ENCODE results near the gene IFNG-AS1.

The IFNG-AS1 gene

DNA sequence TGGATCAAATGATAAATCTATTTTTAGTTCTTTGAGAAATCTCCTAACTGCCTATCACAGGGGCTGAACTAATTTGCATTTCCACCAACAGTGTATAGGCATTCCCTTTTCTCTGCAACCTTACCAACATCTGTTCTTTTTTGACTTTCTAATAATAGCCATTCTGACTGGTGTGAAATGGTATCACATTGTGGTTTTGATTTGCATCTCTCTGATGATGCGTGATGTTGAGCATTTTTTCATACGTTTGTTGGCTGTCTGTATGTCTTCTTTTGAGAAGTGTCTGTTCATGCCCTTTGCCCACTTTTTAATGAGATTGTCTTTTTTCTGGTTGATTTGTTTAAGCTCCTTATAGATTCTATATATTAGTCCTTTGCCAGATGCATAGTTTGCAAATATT is 67.1 kb downstream of the IFNG-AS1 start:
- H3K27ac ChIP-seq (ENCODE audit: extremely low read depth, low read depth, low read length) = no peak overlapping the region
- ChIA-PET CTCF (interaction anchor here (1.3 kb wide), 1 partner anchor 16 kb away, joined by 4 read pairs; no protein-coding TSS in a partner anchor), POLR2A (no interaction called here)
- H3K9me3 ChIP-seq (ENCODE audit: control insufficient read depth, insufficient read depth, low read depth, low read length) = no peaks in the 10 kb centered on the region
- H3K36me3 ChIP-seq (ENCODE audit: control insufficient read depth in 2 of 2, insufficient read depth in 1 of 2, low read length in 2 of 2) = no peaks in the 10 kb centered on the region
- TF ChIP-seq HOXA7 (CRISPR knock-in tag; IDR thresholded peaks at IDR 0.05; ENCODE audit: borderline replicate concordance) = no peak
- no peak for TF ChIP-seq EGR2 (tag by site-specific recombination; IDR thresholded peaks at IDR 0.05; ENCODE audit: low read depth)
- TF ChIP-seq, protein P1, sequence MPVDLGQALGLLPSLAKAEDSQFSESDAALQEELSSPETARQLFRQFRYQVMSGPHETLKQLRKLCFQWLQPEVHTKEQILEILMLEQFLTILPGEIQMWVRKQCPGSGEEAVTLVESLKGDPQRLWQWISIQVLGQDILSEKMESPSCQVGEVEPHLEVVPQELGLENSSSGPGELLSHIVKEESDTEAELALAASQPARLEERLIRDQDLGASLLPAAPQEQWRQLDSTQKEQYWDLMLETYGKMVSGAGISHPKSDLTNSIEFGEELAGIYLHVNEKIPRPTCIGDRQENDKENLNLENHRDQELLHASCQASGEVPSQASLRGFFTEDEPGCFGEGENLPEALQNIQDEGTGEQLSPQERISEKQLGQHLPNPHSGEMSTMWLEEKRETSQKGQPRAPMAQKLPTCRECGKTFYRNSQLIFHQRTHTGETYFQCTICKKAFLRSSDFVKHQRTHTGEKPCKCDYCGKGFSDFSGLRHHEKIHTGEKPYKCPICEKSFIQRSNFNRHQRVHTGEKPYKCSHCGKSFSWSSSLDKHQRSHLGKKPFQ (tag by site-specific recombination; IDR thresholded peaks at IDR 0.05) = no peak
- TF ChIP-seq ZNF624 (tag by site-specific recombination; IDR thresholded peaks at IDR 0.05) = no peak
- TF ChIP-seq, protein P2, sequence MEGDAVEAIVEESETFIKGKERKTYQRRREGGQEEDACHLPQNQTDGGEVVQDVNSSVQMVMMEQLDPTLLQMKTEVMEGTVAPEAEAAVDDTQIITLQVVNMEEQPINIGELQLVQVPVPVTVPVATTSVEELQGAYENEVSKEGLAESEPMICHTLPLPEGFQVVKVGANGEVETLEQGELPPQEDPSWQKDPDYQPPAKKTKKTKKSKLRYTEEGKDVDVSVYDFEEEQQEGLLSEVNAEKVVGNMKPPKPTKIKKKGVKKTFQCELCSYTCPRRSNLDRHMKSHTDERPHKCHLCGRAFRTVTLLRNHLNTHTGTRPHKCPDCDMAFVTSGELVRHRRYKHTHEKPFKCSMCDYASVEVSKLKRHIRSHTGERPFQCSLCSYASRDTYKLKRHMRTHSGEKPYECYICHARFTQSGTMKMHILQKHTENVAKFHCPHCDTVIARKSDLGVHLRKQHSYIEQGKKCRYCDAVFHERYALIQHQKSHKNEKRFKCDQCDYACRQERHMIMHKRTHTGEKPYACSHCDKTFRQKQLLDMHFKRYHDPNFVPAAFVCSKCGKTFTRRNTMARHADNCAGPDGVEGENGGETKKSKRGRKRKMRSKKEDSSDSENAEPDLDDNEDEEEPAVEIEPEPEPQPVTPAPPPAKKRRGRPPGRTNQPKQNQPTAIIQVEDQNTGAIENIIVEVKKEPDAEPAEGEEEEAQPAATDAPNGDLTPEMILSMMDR (tag by site-specific recombination; IDR thresholded peaks at IDR 0.05) = no peak
- TF ChIP-seq, protein P3, sequence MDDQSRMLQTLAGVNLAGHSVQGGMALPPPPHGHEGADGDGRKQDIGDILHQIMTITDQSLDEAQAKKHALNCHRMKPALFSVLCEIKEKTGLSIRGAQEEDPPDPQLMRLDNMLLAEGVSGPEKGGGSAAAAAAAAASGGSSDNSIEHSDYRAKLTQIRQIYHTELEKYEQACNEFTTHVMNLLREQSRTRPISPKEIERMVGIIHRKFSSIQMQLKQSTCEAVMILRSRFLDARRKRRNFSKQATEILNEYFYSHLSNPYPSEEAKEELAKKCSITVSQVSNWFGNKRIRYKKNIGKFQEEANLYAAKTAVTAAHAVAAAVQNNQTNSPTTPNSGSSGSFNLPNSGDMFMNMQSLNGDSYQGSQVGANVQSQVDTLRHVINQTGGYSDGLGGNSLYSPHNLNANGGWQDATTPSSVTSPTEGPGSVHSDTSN (CRISPR knock-in tag; IDR thresholded peaks at IDR 0.05) = no peak
- TF ChIP-seq ZNF24 (tag by site-specific recombination; IDR thresholded peaks at IDR 0.05) = no peak
- no peak for TF ChIP-seq ZNF202 (tag by site-specific recombination; IDR thresholded peaks at IDR 0.05; ENCODE audit: borderline replicate concordance)
- TF ChIP-seq KLF10 (tag by site-specific recombination; IDR thresholded peaks at IDR 0.05) = no peak
- TF ChIP-seq REPIN1 (tag by site-specific recombination; IDR thresholded peaks at IDR 0.05; ENCODE audit: low read depth) = no peak
- no peak for TF ChIP-seq YY1 (tag by site-specific recombination; IDR thresholded peaks at IDR 0.05)
- no peak for TF ChIP-seq ZNF155 (tag by site-specific recombination; IDR thresholded peaks at IDR 0.05)
- no peak overlapping the region for H3K4me3 ChIP-seq (ENCODE audit: low read depth, low read length)
- H3K4me1 ChIP-seq (ENCODE audit: control insufficient read depth, insufficient read depth, low read length) = no peaks in the 10 kb centered on the region

DNA sequence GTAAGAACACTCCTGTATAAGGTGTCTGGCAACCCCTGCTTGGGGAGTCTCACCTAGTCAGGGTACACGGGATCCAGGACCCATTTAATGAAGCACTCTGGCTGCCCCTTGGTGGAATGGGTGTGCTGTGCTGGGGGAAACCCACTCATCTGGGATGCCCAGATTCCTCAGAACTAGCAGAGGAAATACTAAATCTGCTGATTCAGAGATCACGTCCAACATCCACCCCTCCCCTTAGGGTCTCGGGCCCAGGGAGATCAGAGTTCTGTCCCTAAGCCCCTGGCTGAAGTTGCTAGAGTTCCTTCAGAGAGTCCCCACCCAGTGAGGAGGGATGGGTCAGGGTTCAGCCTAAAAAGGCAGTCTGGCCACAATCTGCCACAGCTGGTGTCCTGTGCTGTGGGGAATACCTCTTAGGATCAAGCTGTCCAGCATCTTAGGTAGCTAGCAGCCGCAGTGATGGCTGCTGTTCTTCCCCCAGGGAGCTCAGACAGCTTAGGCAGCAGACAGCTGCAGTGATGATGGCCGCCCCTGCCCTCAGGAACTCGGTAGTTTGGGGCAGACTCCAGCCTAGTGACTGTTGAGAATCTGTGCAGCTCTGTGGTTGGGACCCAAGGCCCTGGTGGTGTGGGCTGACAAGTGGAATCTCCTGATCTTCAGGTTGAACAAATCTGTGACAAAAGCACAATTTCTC is 74.8 kb downstream of the IFNG-AS1 start:
- Histone ChIP-seq H3K36me3 (ENCODE audit: control insufficient read depth in 2 of 2, insufficient read depth in 1 of 2, low read length in 2 of 2) (no peaks in the 10 kb centered on the region), H3K4me3 (ENCODE audit: low read depth, low read length) (no peak overlapping the region), H3K4me1 (ENCODE audit: control insufficient read depth, insufficient read depth, low read length) (no peaks in the 10 kb centered on the region), H3K27ac (ENCODE audit: extremely low read depth, low read depth, low read length) (no peak overlapping the region), H3K9me3 (ENCODE audit: control insufficient read depth, insufficient read depth, low read depth, low read length) (0 out of 2 replicates have a peak, but pooled peaks cover 3% of the 10 kb centered on the region)
- ChIA-PET CTCF (interaction anchor here (0.5 kb wide), 1 partner anchor 1001 kb away, joined by 3 read pairs; no protein-coding TSS in a partner anchor), POLR2A (no interaction called here)
- TF ChIP-seq SCRT1 (tag by site-specific recombination; IDR thresholded peaks at IDR 0.05; ENCODE audit: borderline replicate concordance) (no peak), WT1 (tag by site-specific recombination; IDR thresholded peaks at IDR 0.05) (no peak), KLF10 (tag by site-specific recombination; IDR thresholded peaks at IDR 0.05) (no peak)
- TF ChIP-seq, protein P4, sequence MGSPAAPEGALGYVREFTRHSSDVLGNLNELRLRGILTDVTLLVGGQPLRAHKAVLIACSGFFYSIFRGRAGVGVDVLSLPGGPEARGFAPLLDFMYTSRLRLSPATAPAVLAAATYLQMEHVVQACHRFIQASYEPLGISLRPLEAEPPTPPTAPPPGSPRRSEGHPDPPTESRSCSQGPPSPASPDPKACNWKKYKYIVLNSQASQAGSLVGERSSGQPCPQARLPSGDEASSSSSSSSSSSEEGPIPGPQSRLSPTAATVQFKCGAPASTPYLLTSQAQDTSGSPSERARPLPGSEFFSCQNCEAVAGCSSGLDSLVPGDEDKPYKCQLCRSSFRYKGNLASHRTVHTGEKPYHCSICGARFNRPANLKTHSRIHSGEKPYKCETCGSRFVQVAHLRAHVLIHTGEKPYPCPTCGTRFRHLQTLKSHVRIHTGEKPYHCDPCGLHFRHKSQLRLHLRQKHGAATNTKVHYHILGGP (tag by site-specific recombination; IDR thresholded peaks at IDR 0.05) = no peak
- TF ChIP-seq, protein P5, sequence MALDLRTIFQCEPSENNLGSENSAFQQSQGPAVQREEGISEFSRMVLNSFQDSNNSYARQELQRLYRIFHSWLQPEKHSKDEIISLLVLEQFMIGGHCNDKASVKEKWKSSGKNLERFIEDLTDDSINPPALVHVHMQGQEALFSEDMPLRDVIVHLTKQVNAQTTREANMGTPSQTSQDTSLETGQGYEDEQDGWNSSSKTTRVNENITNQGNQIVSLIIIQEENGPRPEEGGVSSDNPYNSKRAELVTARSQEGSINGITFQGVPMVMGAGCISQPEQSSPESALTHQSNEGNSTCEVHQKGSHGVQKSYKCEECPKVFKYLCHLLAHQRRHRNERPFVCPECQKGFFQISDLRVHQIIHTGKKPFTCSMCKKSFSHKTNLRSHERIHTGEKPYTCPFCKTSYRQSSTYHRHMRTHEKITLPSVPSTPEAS (tag by site-specific recombination; IDR thresholded peaks at IDR 0.05) = no peak
